SH-SY5Y (cell line): ENCODE measurements around the gene MBD3L2B.

Experiments used
- GATA2 ChIP-seq: IDR thresholded peaks from 2 replicates; pipeline ENCODE4 v1.6.1; 2011; ENCODE audit warnings: mild to moderate bottlenecking, low read depth, low read length
- GATA3 ChIP-seq: IDR thresholded peaks from 2 replicates; pipeline ENCODE4 v1.6.1; 2011; ENCODE audit warnings: low read depth, mild to moderate bottlenecking, low read length, moderate library complexity

DNA sequence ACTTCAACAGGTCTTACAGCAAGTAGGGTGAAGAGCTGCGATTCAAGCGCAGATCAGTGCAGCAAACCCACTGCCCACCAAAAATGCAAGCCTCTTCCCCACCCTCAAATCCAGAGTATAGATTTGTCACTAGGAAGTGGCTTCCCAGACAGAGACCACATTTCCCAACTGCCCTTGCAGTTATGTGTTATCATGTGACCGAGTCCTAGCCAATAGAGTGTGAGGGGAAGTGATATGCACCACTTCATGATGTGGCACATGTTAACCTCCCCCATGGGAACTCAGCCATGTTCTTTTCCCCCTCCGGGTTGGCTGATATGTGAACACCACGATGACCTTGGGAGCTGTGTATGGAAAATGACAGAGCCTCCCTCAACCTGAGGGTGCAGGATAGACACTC, 50.8 kb downstream of the MBD3L2B start:
- TF ChIP-seq GATA3, result no peak
- no peak for TF ChIP-seq GATA2
